Mesenchymal stem cell (in vitro differentiated cells and primary cell): ENCODE data around the gene NACC2.

Experiments
- DNase-seq: peaks from one replicate; pipeline ENCODE4 v3.0.0-alpha.2; 2013
- H2AFZ ChIP-seq: one replicate; pipeline ENCODE4 v1.6.1; 2013; ENCODE audit warnings: low read depth, mild to moderate bottlenecking, control low read depth, inconsistent platforms, low read length, moderate library complexity
- H2AK5ac ChIP-seq: 2 replicates; pipeline ENCODE4 v1.6.1; 2013; ENCODE audit warnings: low read length, moderate library complexity, mild to moderate bottlenecking, inconsistent platforms; ENCODE audit not compliant: severe bottlenecking
- H2BK120ac ChIP-seq: one replicate; pipeline ENCODE4 v1.6.1; 2013; ENCODE audit warnings: low read depth, mild to moderate bottlenecking, inconsistent platforms, low read length, moderate library complexity
- H2BK12ac ChIP-seq, 2 experiments: one replicate each; pipeline ENCODE4 v1.6.1; 2013; ENCODE audit warnings: inconsistent platforms in 2 of 2, low read length in 2 of 2, mild to moderate bottlenecking in 2 of 2, moderate library complexity in 2 of 2, control low read depth in 1 of 2
- H2BK15ac ChIP-seq: one replicate; pipeline ENCODE4 v1.6.1; 2013; ENCODE audit warnings: mild to moderate bottlenecking, low read depth, inconsistent platforms; ENCODE audit not compliant: poor library complexity, severe bottlenecking
- H2BK5ac ChIP-seq: 2 replicates; pipeline ENCODE4 v1.6.1; 2013; ENCODE audit warnings: low read depth, mild to moderate bottlenecking, low read length, control low read depth, inconsistent platforms; ENCODE audit not compliant: poor library complexity, severe bottlenecking
- H3K14ac ChIP-seq, 2 experiments: one replicate each; pipeline ENCODE4 v1.6.1; 2013; ENCODE audit warnings: inconsistent platforms in 2 of 2, low read length in 2 of 2, control low read depth in 1 of 2, mild to moderate bottlenecking in 1 of 2, moderate library complexity in 1 of 2
- H3K18ac ChIP-seq, 2 experiments: one replicate each; pipeline ENCODE4 v1.6.1; 2013; ENCODE audit warnings: inconsistent platforms in 2 of 2, low read length in 2 of 2, control low read depth in 1 of 2, low read depth in 1 of 2, mild to moderate bottlenecking in 1 of 2
- H3K23ac ChIP-seq, 2 experiments: one replicate each; pipeline ENCODE4 v1.6.1; 2013; ENCODE audit warnings: inconsistent platforms in 2 of 2, low read length in 2 of 2, mild to moderate bottlenecking in 2 of 2, moderate library complexity in 2 of 2, control low read depth in 1 of 2
- H3K27ac ChIP-seq: 2 replicates; pipeline ENCODE4 v1.5.1; 2013; ENCODE audit warnings: mild to moderate bottlenecking, moderate library complexity, low read length, control low read depth, inconsistent platforms; ENCODE audit not compliant: poor library complexity, severe bottlenecking
- H3K27me3 ChIP-seq, 2 experiments: 2 replicates each; pipeline versions ENCODE4 v1.6.1 to v1.7.0; 2013; ENCODE audit warnings: low read length in 2 of 2, mild to moderate bottlenecking in 2 of 2, moderate library complexity in 2 of 2, control low read depth in 1 of 2, inconsistent platforms in 1 of 2; ENCODE audit not compliant: control insufficient read depth in 1 of 2, insufficient read depth in 1 of 2
- H3K36me3 ChIP-seq, 2 experiments: 2 replicates each; pipeline versions ENCODE4 v1.6.1 to v1.7.0; 2013; ENCODE audit warnings: low read length in 2 of 2, control low read depth in 1 of 2, inconsistent platforms in 1 of 2, low read depth in 1 of 2, mild to moderate bottlenecking in 1 of 2; ENCODE audit not compliant: insufficient read depth in 2 of 2, control insufficient read depth in 1 of 2
- H3K4ac ChIP-seq, 2 experiments: one replicate each; pipeline ENCODE4 v1.6.1; 2013; ENCODE audit warnings: inconsistent platforms in 2 of 2, low read length in 2 of 2, mild to moderate bottlenecking in 2 of 2, moderate library complexity in 2 of 2, control low read depth in 1 of 2, low read depth in 1 of 2
- H3K4me1 ChIP-seq: 2 replicates; pipeline ENCODE4 v1.6.1; 2013; ENCODE audit warnings: low read depth, low read length, control low read depth; ENCODE audit not compliant: control insufficient read depth, insufficient read depth
- H3K4me2 ChIP-seq: 2 replicates; pipeline ENCODE4 v1.6.1; 2013; ENCODE audit warnings: low read length, mild to moderate bottlenecking, inconsistent platforms; ENCODE audit not compliant: poor library complexity, severe bottlenecking
- H3K4me3 ChIP-seq, 2 experiments: 2 replicates each; pipeline versions ENCODE4 v1.5.1 to v1.7.0; 2013; ENCODE audit warnings: low read length in 2 of 2, mild to moderate bottlenecking in 2 of 2, control low read depth in 1 of 2, low read depth in 1 of 2; ENCODE audit not compliant: insufficient read depth in 1 of 2
- H3K79me1 ChIP-seq: replicated peaks from 2 replicates; pipeline ENCODE4 v1.6.1; 2013; ENCODE audit warnings: mild to moderate bottlenecking, control low read depth, low read length, inconsistent platforms; ENCODE audit not compliant: poor library complexity, severe bottlenecking
- H3K9ac ChIP-seq: 2 replicates; pipeline ENCODE4 v1.7.0; 2013; ENCODE audit warnings: mild to moderate bottlenecking, low read length, moderate library complexity
- H3K9me3 ChIP-seq: 2 replicates; pipeline ENCODE4 v1.7.0; 2013; ENCODE audit warnings: mild to moderate bottlenecking, low read length; ENCODE audit not compliant: control insufficient read depth
- H4K8ac ChIP-seq: one replicate; pipeline ENCODE4 v1.6.1; 2013; ENCODE audit warnings: inconsistent platforms, mild to moderate bottlenecking, low read length, moderate library complexity
- H4K91ac ChIP-seq: one replicate; pipeline ENCODE4 v1.6.1; 2013; ENCODE audit warnings: mild to moderate bottlenecking, low read length, inconsistent platforms
- WGBS: methylation state at CpG from one replicate; pipeline ENCODE4 v1.1.7; 2013; ENCODE audit warnings: mixed read lengths; 5-methylcytosine and 5-hydroxymethylcytosine counted together

The NACC2 gene

DNA sequence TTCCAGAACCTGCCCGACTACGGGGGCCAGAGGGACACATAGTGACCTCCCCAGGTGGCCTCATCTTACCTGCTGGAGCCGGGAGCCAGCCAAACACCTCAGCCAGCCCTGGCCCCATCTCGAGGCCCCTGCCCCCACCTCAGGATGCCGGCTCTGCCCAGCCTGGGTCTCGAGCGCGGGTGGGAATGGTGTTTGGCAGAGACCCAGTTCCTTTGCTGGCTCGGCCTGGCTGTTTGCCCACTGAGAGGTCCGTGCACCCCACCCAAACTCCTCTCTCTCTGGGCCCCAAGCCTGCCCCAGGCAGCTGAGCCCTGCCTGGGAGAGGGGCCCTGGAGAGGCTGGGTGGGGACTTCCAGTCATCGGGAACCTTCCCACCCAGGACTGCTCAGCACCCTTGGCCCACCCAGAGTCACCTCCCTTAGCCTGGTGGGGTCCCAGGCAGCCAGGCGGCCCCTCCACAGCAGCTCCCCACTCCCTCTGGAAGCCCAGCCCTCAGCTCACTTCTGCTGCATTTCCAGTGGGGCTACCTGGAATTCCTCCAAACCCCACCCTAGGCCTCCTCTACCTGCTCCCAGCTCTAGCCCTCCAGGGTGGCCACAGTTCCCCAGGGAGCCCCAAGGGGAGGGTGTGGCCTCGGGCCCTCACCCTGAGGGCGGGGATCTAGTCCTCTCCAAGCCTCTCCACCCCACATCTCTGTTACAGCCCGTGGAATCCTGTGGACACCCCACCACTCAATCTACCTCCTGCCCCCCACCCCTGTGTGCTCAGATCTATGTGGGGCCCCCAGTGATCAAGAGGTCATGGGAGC lies 91.5 kb downstream of the NACC2 start:
- no peaks in the 10 kb centered on the region for H3K27me3 ChIP-seq
- no peak overlapping the region for H2BK5ac ChIP-seq
- WGBS = 76% methylated on average over 15 of the region's 15 CpGs

GRCh38 chr9:136002881-136003280 lies 92.2 kb downstream of the NACC2 start:
- Histone ChIP-seq H3K4me1 (peaks cover 30% of the 10 kb centered on the region), H3K18ac (peak overlapping the region; percentile 76 to 79), H2BK12ac (peak overlapping the region; percentile 64 to 97), H3K9me3 (no peaks in the 10 kb centered on the region), H3K23ac (no peak overlapping the region), H3K79me1 (peaks cover 9% of the 10 kb centered on the region), H4K91ac (peak overlapping the region; percentile 96), H3K14ac (no peak overlapping the region), H3K36me3 (peaks cover 0 to 32% of the 10 kb centered on the region in 2 experiments), H3K27ac (no peak overlapping the region), H3K4me3 (no peak overlapping the region), H3K27me3 (no peaks in the 10 kb centered on the region), H3K4me2 (no peak overlapping the region), H4K8ac (peak overlapping the region; percentile 83), H3K9ac (no peak overlapping the region), H2BK5ac (no peak overlapping the region), H2AFZ (no peak overlapping the region), H3K4ac (peak overlapping the region in 1 of 2 experiments; percentile 73), H2BK120ac (peak overlapping the region; percentile 66), H2AK5ac (no peak overlapping the region), H2BK15ac (peak overlapping the region; percentile 37)
- 46% methylated on average over 9 of the region's 10 CpGs for WGBS
- DNase-seq = peak; percentile 66

More for the DNA sequence above, 91.5 kb downstream of the NACC2 start:
- Histone ChIP-seq H3K79me1 (peaks cover 9% of the 10 kb centered on the region), H2AFZ (no peak overlapping the region), H3K4me3 (no peak overlapping the region), H3K9ac (no peak overlapping the region), H3K23ac (no peak overlapping the region), H3K27ac (no peak overlapping the region), H2AK5ac (no peak overlapping the region), H3K4me2 (no peak overlapping the region), H3K18ac (peak overlapping the region; percentile 72 to 79), H2BK12ac (peak overlapping the region in 1 of 2 experiments; percentile 99), H2BK120ac (peak overlapping the region; percentile 66), H4K91ac (peak overlapping the region; percentile 55), H2BK15ac (peak overlapping the region; percentile 99), H3K9me3 (no peaks in the 10 kb centered on the region), H4K8ac (peak overlapping the region; percentile 93), H3K4me1 (peaks cover 36% of the 10 kb centered on the region), H3K4ac (peak overlapping the region; percentile 65 to 66), H3K14ac (peak overlapping the region in 1 of 2 experiments; percentile 69), H3K36me3 (peaks cover 0 to 35% of the 10 kb centered on the region in 2 experiments)
- no peak for DNase-seq

- Histone ChIP-seq H3K9ac (no peak overlapping the region), H2BK15ac (peak overlapping the region; percentile 23), H4K8ac (peak overlapping the region; percentile 67), H2AFZ (no peak overlapping the region), H3K27me3 (no peaks in the 10 kb centered on the region), H2AK5ac (no peak overlapping the region), H3K4me3 (no peak overlapping the region), H2BK12ac (peak overlapping the region; percentile 11 to 64), H3K4ac (peak overlapping the region; percentile 32 to 73), H3K27ac (no peak overlapping the region), H3K4me2 (no peak overlapping the region), H3K79me1 (peaks cover 9% of the 10 kb centered on the region), H3K9me3 (no peaks in the 10 kb centered on the region), H3K36me3 (peaks cover 0 to 26% of the 10 kb centered on the region in 2 experiments), H3K4me1 (peaks cover 25% of the 10 kb centered on the region), H3K18ac (peak overlapping the region; percentile 18 to 79), H2BK5ac (no peak overlapping the region), H4K91ac (peak overlapping the region; percentile 96), H3K14ac (peak overlapping the region in 1 of 2 experiments; percentile 41), H3K23ac (no peak overlapping the region), H2BK120ac (no peak overlapping the region)
- DNase-seq = no peak
- WGBS = 93% methylated on average over 11 of the region's 11 CpGs
Observed at GRCh38 chr9:136002215-136002614, 92.9 kb downstream of the NACC2 start.

DNA sequence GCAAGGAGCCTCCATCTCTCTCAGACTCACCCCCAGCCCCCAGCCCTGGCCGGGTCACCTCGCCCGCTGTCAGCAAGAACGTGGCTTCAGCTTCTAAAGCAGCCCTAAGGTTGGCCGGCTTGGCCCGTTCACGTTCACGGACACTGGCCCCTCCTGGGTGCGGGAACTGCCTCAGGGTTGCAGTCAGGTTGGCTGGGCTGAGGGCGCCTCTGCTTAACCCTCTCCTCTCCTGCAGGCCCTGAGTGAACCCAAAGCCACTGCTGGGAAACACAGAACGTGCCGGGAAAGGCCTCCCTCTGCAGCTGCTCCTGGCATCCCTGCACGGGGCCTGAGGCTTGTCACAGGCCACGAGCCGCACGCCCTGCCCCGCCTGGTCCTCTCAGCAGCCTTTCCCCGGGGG lies 93.9 kb downstream of the NACC2 start:
- DNase-seq = no peak
- Histone ChIP-seq H2AFZ (no peak overlapping the region), H3K18ac (peak overlapping the region in 1 of 2 experiments; percentile 68), H2BK15ac (no peak overlapping the region), H3K4me1 (peaks cover 24% of the 10 kb centered on the region), H3K27me3 (no peaks in the 10 kb centered on the region), H3K4me3 (no peak overlapping the region), H2BK120ac (peak overlapping the region; percentile 4), H4K91ac (no peak overlapping the region), H3K27ac (no peak overlapping the region), H3K36me3 (peaks cover 0 to 23% of the 10 kb centered on the region in 2 experiments), H3K14ac (peak overlapping the region in 1 of 2 experiments; percentile 85), H2AK5ac (no peak overlapping the region), H4K8ac (no peak overlapping the region), H3K4me2 (no peak overlapping the region), H3K79me1 (peaks cover 7% of the 10 kb centered on the region), H3K4ac (peak overlapping the region in 1 of 2 experiments; percentile 40), H2BK12ac (peak overlapping the region in 1 of 2 experiments; percentile 88), H3K23ac (no peak overlapping the region), H2BK5ac (no peak overlapping the region), H3K9me3 (no peaks in the 10 kb centered on the region), H3K9ac (no peak overlapping the region)
- 31% methylated on average over 13 of the region's 18 CpGs for WGBS
